Urinary bladder (tissue), 4 donors: ENCODE measurements around the gene STRA8. TPM values are rescaled to one million over a fixed set of nuclear protein-coding genes. Genes with fewer than 3 reads are reported as not detected.

Experiments
- DNase-seq: peaks from one replicate; pipeline ENCODE4 v3.0.0-alpha.2; 2015; ENCODE audit errors: extremely low spot score
- H3K27ac ChIP-seq: one replicate; pipeline ENCODE4 v1.5.1; 2013; ENCODE audit warnings: low read depth, mild to moderate bottlenecking, moderate library complexity
- H3K36me3 ChIP-seq: one replicate; pipeline ENCODE4 v1.6.1; 2013; ENCODE audit warnings: mild to moderate bottlenecking, moderate library complexity; ENCODE audit not compliant: insufficient read depth
- H3K4me1 ChIP-seq: one replicate; pipeline ENCODE4 v1.6.1; 2013; ENCODE audit warnings: mild to moderate bottlenecking, moderate library complexity; ENCODE audit not compliant: insufficient read depth
- H3K4me3 ChIP-seq: one replicate; pipeline ENCODE4 v1.5.1; 2013; ENCODE audit warnings: low read depth, low read length
- WGBS: extraction: QIAGEN DNeasy Blood & Tissue Kit; methylation state at CpG from one replicate; pipeline ENCODE4 v1.1.7; 2013; 5-methylcytosine and 5-hydroxymethylcytosine counted together
- polyA plus RNA-seq: library from polyadenylated mRNA; stranded (reverse); fragments of 200-250 nt; gene quantifications from one replicate; pipeline ENCODE4 v1.2.3, GENCODE V29; 2013
- total RNA-seq: library from RNA; depleted of rRNA; stranded (reverse); fragments of >200 nt; gene quantifications from one replicate; pipeline ENCODE4 v1.2.3, GENCODE V29; 2014
- donor health status: healthy with polysubstance abuse.
- donor health status: healthy.

The STRA8 gene
- total and polyA plus RNA-seq, 2 donors: not detected

GRCh38 chr7:135235841-135236240, 2.2 kb downstream of the STRA8 start:
- H3K36me3 ChIP-seq: no peaks in the 10 kb centered on the region
- 95% methylated on average over 5 of the region's 5 CpGs for WGBS
- H3K4me1 ChIP-seq: no peaks in the 10 kb centered on the region
- DNase-seq: no peak
- H3K27ac ChIP-seq: no peak overlapping the region
- no peak overlapping the region for H3K4me3 ChIP-seq

DNA sequence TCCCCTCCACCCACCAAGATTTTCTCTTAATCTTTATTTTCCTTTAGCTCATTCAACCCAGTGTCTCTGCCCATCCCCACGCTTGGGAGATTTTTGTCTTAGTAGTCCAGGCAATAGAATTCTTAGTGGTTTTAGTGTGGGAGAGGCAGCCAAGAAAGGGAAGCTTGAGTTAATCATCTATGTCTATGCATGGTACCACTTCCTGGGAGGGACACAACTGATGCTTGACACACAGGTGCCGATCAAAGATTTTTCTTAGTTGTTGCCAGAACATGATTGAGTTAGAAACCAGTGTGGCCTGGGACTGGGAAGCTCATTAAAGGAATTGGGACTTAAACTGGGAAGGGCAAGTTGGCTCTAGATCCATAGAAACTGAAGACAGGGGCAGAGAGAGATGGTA, 3.1 kb downstream of the STRA8 start:
- 70% methylated on average over 2 of the region's 2 CpGs for WGBS
- no peak overlapping the region for H3K27ac ChIP-seq
- H3K4me3 ChIP-seq: no peak overlapping the region
- DNase-seq: no peak
- H3K36me3 ChIP-seq: no peaks in the 10 kb centered on the region
- H3K4me1 ChIP-seq: no peaks in the 10 kb centered on the region

GRCh38 chr7:135238112-135238744, 4.6 kb downstream of the STRA8 start:
- H3K4me3 ChIP-seq: no peak overlapping the region
- H3K36me3 ChIP-seq: no peaks in the 10 kb centered on the region
- WGBS: 90% methylated on average over 11 of the region's 11 CpGs
- H3K27ac ChIP-seq: no peak overlapping the region
- DNase-seq: no peak
- no peaks in the 10 kb centered on the region for H3K4me1 ChIP-seq

GRCh38 chr7:135239263-135239662, 5.6 kb downstream of the STRA8 start:
- no peak for DNase-seq
- Histone ChIP-seq H3K36me3 (no peaks in the 10 kb centered on the region), H3K27ac (no peak overlapping the region), H3K4me1 (no peaks in the 10 kb centered on the region), H3K4me3 (no peak overlapping the region)
- WGBS: 90% methylated on average over 7 of the region's 7 CpGs

DNA sequence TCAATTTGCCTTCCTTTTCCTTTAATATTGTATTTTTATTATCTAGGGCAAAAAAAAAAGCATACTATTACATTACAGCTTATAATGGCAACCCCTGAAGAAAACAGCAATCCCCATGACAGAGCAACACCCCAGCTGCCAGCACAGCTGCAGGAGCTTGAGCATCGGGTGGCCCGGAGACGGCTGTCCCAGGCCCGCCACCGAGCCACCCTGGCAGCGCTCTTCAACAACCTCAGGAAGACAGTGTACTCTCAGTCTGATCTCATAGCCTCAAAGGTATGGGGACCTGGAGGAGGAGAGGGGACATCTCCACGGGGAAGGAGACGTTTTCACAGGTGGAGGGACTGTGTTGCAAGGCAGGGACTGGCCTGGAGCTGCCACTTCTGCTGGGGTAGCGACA, 6.8 kb downstream of the STRA8 start:
- DNase-seq: no peak
- H3K27ac ChIP-seq: no peak overlapping the region
- H3K4me3 ChIP-seq: no peak overlapping the region
- WGBS: 85% methylated on average over 9 of the region's 9 CpGs
- no peaks in the 10 kb centered on the region for H3K36me3 ChIP-seq
- no peaks in the 10 kb centered on the region for H3K4me1 ChIP-seq

DNA sequence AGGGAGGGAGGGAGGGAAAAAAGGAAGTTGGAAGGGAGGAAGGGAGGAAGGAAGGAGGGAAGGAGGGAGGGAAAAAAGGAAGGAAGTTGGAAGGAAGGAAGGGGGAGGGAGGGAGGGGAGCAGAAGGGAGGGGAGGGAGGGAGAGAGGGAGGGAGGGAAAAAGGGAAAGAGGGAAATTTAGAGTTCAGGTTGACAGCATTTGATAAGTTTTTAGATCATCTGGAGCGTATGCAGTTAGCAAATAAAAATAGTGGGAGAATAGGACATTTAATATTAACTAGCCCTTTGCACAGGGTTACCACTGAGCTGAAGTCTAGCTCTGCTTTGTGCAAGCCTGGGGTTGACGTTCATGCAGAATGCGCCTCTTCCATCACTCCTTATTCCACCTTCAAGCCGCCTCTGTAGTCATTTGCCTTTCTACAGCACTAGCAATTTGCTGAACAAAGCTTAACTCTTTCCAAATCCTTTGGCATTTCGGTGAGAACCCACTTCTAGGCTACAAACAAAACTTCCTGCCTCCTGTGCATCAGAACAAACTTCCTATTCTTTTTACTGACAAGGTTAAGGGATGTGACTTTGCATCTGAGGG, 8.6 kb downstream of the STRA8 start:
- H3K4me1 ChIP-seq: no peaks in the 10 kb centered on the region
- no peak overlapping the region for H3K27ac ChIP-seq
- H3K4me3 ChIP-seq: no peak overlapping the region
- no peaks in the 10 kb centered on the region for H3K36me3 ChIP-seq
- 66% methylated on average over 5 of the region's 5 CpGs for WGBS
- no peak for DNase-seq

DNA sequence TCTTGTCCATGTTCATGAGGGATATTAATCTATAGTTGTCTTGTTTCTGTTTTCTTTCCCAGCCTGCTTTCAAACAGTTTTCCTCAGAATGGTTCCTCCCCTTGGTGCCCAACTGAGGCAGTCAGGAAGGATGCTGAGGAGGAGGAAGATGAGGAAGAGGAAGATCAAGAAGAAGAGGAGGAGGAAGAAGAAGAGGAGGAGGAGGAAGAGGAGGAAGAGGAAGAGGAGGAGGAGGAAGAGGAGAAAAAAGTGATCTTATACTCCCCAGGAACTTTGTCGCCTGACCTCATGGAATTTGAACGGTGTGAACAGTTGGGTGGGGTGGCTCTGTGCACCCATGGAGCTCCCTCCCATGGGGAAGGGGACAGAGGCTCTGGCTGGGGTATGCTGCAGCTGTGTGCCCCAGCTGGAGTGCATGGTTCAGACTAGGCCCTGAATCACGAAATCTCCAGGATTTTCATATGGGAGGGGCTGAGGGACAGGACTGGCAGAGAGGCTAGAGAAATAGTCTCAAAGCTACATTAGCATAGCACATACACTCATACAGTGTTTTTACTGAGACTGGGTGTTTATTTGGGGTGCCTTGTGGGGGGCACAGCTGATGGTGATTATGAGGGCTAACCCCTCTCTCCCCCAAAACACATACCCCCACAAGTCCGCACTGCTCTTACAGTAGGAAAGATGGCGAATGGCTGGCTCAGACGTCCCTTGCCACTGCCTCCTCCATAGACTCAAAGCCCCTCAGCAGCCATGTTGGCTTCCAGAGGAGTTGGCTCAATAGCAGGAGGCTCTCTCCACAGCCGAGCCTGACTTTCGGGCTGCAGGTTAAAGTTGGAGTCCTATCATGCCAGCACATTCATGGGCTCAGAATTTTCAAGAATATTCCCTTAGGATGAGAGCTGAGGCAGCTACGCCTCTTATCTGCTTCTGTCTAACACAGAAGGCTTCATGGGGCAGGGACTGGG, 11.9 kb downstream of the STRA8 start:
- H3K4me3 ChIP-seq: no peak overlapping the region
- WGBS: 90% methylated on average over 9 of the region's 9 CpGs
- H3K4me1 ChIP-seq: no peaks in the 10 kb centered on the region
- no peak overlapping the region for H3K27ac ChIP-seq
- no peaks in the 10 kb centered on the region for H3K36me3 ChIP-seq
- DNase-seq: no peak

GRCh38 chr7:135246191-135246825, 12.7 kb downstream of the STRA8 start:
- Histone ChIP-seq H3K27ac (no peak overlapping the region), H3K36me3 (no peaks in the 10 kb centered on the region), H3K4me1 (no peaks in the 10 kb centered on the region), H3K4me3 (no peak overlapping the region)
- DNase-seq: no peak
- 97% methylated on average over 43 of the region's 43 CpGs for WGBS

GRCh38 chr7:135247746-135248471, 14.3 kb downstream of the STRA8 start:
- no peak overlapping the region for H3K27ac ChIP-seq
- 95% methylated on average over 22 of the region's 22 CpGs for WGBS
- no peak overlapping the region for H3K4me3 ChIP-seq
- no peaks in the 10 kb centered on the region for H3K36me3 ChIP-seq
- no peak for DNase-seq
- H3K4me1 ChIP-seq: no peaks in the 10 kb centered on the region

DNA sequence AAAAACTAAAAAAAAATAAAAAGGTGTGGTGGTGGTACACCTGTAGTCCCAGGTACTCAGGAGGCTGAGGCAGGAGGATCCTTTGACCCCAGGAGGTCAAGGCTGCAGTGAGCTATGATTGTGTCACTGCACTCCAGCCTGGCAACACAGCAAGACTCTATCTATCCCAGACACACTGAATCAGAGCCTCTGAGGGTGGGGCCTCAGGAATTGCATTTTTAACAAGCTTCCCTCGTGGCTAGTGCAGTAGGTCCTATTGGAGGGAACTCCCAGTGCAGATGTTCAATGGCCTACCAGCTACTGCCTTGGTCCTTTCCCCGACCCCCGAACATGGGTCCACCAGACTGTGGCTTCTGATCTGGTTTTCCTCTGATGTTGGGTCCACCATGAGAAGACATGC, 14.9 kb downstream of the STRA8 start:
- no peak overlapping the region for H3K27ac ChIP-seq
- H3K4me1 ChIP-seq: no peaks in the 10 kb centered on the region
- no peak overlapping the region for H3K4me3 ChIP-seq
- no peaks in the 10 kb centered on the region for H3K36me3 ChIP-seq
- no peak for DNase-seq
- WGBS: 82% methylated on average over 3 of the region's 3 CpGs

DNA sequence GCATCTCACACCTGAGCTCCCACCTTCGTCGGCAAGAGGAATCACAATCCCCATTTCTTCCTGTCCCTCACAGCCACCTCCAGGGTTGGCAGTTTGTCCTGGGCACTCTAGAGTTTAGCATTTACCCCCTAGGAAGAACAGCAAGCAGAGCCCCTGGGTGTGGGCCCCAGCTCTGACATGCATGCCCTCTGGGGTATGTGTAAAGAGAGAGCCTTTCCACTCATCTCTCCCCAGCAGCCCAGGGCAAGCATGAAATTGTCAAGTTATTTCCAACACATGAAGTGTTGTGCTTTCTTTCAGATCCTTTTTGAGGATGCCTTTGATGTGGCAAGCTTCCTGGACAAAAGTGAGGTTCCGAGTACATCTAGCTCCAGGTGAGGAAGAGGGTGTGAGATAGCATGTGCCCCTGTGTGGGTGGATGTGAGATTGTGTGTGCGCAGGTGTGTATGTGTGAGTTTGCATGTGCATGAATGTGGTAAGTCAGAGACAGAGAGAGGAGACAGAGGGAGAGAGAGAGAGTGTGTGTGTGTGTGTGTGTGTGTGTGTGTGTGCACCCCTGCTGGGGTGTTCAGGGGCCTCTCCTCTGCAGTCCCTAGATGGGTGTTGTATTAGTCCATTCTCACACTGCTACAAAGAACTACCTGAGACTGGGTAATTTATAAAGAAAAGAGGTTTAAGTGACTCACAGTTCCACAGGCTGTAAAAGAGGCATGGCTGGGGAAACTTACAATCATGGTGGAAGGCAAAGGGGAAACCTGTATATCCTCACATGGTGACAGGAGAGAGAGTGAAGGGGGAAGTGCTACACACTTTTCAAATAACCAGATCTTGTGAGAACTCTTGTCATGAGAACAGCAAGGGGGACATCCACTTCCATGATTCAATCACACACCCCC, 18.1 kb downstream of the STRA8 start:
- no peak for DNase-seq
- H3K27ac ChIP-seq: no peak overlapping the region
- WGBS: 93% methylated on average over 4 of the region's 4 CpGs
- H3K4me3 ChIP-seq: no peak overlapping the region
- H3K36me3 ChIP-seq: no peaks in the 10 kb centered on the region
- no peaks in the 10 kb centered on the region for H3K4me1 ChIP-seq
